CD14-positive monocyte (primary cell): ENCODE data around the gene AFDN. TPM values are rescaled to one million over a fixed set of nuclear protein-coding genes. Genes with fewer than 3 reads are reported as not detected.

Experiments used
- DNase-seq, 3 donors: peaks; one replicate each; pipeline ENCODE4 v3.0.0-alpha.2; 2011 to 2022
- H2AFZ ChIP-seq: 2 replicates; pipeline ENCODE4 v1.6.0; 2012; ENCODE audit warnings: mild to moderate bottlenecking, low read depth, low read length, inconsistent platforms; ENCODE audit not compliant: insufficient read depth, poor library complexity, severe bottlenecking
- H3K27ac ChIP-seq, 2 donors: 1 replicate in 1 of 2; 2 replicates in 1 of 2; pipeline ENCODE4 v1.5.1; 2012 to 2013; ENCODE audit warnings: low read length in 2 of 2, control low read depth in 1 of 2, inconsistent platforms in 1 of 2, low read depth in 1 of 2, mild to moderate bottlenecking in 1 of 2
- H3K27me3 ChIP-seq, 2 donors: one replicate each; pipeline versions ENCODE4 v1.6.0 to v1.6.1; 2011 to 2013; ENCODE audit warnings: low read length in 2 of 2; ENCODE audit not compliant: control insufficient read depth in 2 of 2, insufficient read depth in 2 of 2
- H3K36me3 ChIP-seq, 2 donors: replicated peaks in 1 of 2; 1 replicate in 1 of 2; 2 replicates in 1 of 2; pipeline versions ENCODE4 v1.5.1 to v1.6.1; 2012 to 2013; ENCODE audit warnings: low read length in 2 of 2, control low read depth in 1 of 2, inconsistent platforms in 1 of 2, mild to moderate bottlenecking in 1 of 2; ENCODE audit not compliant: insufficient read depth in 2 of 2, control insufficient read depth in 1 of 2
- H3K4me1 ChIP-seq, 2 donors: 1 replicate in 1 of 2; 2 replicates in 1 of 2; pipeline versions ENCODE4 v1.5.1 to v1.6.1; 2012 to 2013; ENCODE audit warnings: low read length in 2 of 2, control low read depth in 1 of 2, inconsistent platforms in 1 of 2, mild to moderate bottlenecking in 1 of 2, moderate library complexity in 1 of 2; ENCODE audit not compliant: insufficient read depth in 2 of 2, control insufficient read depth in 1 of 2
- H3K4me2 ChIP-seq: replicated peaks from 2 replicates; pipeline ENCODE3; 2012; ENCODE audit warnings: low read length, moderate library complexity, mild to moderate bottlenecking; ENCODE audit not compliant: poor library complexity, severe bottlenecking; ENCODE audit errors: extremely low read depth
- H3K4me3 ChIP-seq, 3 experiments: fragments of 200-600 bp in 1 of 3; sonication (generic) in 1 of 3; replicated peaks in 1 of 3; 1 replicate in 2 of 3; 2 replicates in 1 of 3; pipeline ENCODE4 v1.5.1; 2011 to 2013; ENCODE audit warnings: low read length in 3 of 3, mild to moderate bottlenecking in 3 of 3, control low read depth in 2 of 3, low read depth in 2 of 3, inconsistent platforms in 1 of 3, moderate library complexity in 1 of 3
- H3K79me2 ChIP-seq: 2 replicates; pipeline ENCODE4 v1.6.0; 2012; ENCODE audit warnings: mild to moderate bottlenecking, control low read depth, inconsistent platforms, low read length, moderate library complexity; ENCODE audit not compliant: insufficient read depth
- H3K9ac ChIP-seq: 2 replicates; pipeline ENCODE4 v1.6.0; 2017; ENCODE audit warnings: low read length, mild to moderate bottlenecking; ENCODE audit not compliant: insufficient read depth, poor library complexity, severe bottlenecking
- H3K9me3 ChIP-seq, 2 donors: replicated peaks in 1 of 2; 1 replicate in 1 of 2; 2 replicates in 1 of 2; pipeline versions ENCODE4 v1.5.1 to v1.6.1; 2012 to 2013; ENCODE audit warnings: low read length in 2 of 2, control low read depth in 1 of 2; ENCODE audit not compliant: control insufficient read depth in 1 of 2, insufficient read depth in 1 of 2
- H4K20me1 ChIP-seq: 2 replicates; pipeline ENCODE4 v1.6.0; 2012; ENCODE audit warnings: mild to moderate bottlenecking, low read length, control low read depth, moderate library complexity; ENCODE audit not compliant: insufficient read depth
- H3K27ac Mint-ChIP-seq, 7 donors: one replicate each; pipeline ENCODE4 v1.8.0; 2020; ENCODE audit warnings: mild to moderate bottlenecking in 7 of 7, mixed read lengths in 7 of 7, moderate library complexity in 6 of 7, inconsistent platforms in 2 of 7
- H3K27me3 Mint-ChIP-seq, 3 donors: one replicate each; pipeline ENCODE4 v1.8.0; 2021 to 2022; ENCODE audit warnings: low read depth in 3 of 3, mild to moderate bottlenecking in 3 of 3, mixed read lengths in 3 of 3, moderate library complexity in 3 of 3, inconsistent platforms in 1 of 3
- H3K36me3 Mint-ChIP-seq, 2 donors: one replicate each; pipeline ENCODE4 v1.8.0; 2020; ENCODE audit warnings: mixed read lengths in 2 of 2, inconsistent platforms in 1 of 2, mild to moderate bottlenecking in 1 of 2
- H3K4me1 Mint-ChIP-seq: one replicate; pipeline ENCODE4 v1.8.0; 2020; ENCODE audit warnings: mild to moderate bottlenecking, mixed read lengths
- H3K4me3 Mint-ChIP-seq, 2 donors: one replicate each; pipeline ENCODE4 v1.8.0; 2020; ENCODE audit warnings: mild to moderate bottlenecking in 2 of 2, mixed read lengths in 2 of 2, moderate library complexity in 1 of 2
- H3K9me3 Mint-ChIP-seq, 7 donors: one replicate each; pipeline ENCODE4 v1.8.0; 2020 to 2022; ENCODE audit warnings: mixed read lengths in 7 of 7, mild to moderate bottlenecking in 6 of 7, moderate library complexity in 6 of 7, inconsistent platforms in 2 of 7
- CTCF ChIP-seq: fragments of 200-600 bp; IDR thresholded peaks from one replicate; pipeline ENCODE4 v1.8.0; 2022; ENCODE audit warnings: antibody characterized with exemption, mild to moderate bottlenecking
- WGBS: methylation state at CpG from one replicate; pipeline ENCODE4 v1.1.5; 2013; ENCODE audit warnings: missing lambda C conversion rate; ENCODE audit not compliant: insufficient coverage; 5-methylcytosine and 5-hydroxymethylcytosine counted together
- intact Hi-C, 2 donors: fragments of 100-400 bp; cut with micrococcal nuclease; formaldehyde crosslinking; loops; one replicate each; pipeline versions ENCODE4 v1.15.0 to v1.15.1; 2023
- polyA plus RNA-seq, 3 donors: library from polyadenylated mRNA; depleted of rRNA in 1 of 3; unstranded in 2 of 3; stranded (reverse) in 1 of 3; fragments of 300-500 nt in 2 of 3; fragments of >200 nt in 1 of 3; fragmentation: Illumina TruSeq in 2 of 3; gene quantifications; 1 replicate in 2 of 3; 2 replicates in 1 of 3; pipeline ENCODE4 v1.2.3, GENCODE V29; 2012 to 2021

Gene AFDN
- polyA plus RNA-seq, 3 donors = 0.03 to 1.5 TPM; not detected in 1

- Histone ChIP-seq H2AFZ (no peak overlapping the region), H3K79me2 (no peaks in the 10 kb centered on the region), H3K9ac (no peak overlapping the region), H3K27me3 (no peaks in the 10 kb centered on the region), H3K36me3 (no peaks in the 10 kb centered on the region), H3K4me3 (no peak overlapping the region), H3K9me3 (no peaks in the 10 kb centered on the region), H3K4me2 (no peak overlapping the region), H3K4me1 (no peaks in the 10 kb centered on the region), H4K20me1 (no peaks in the 10 kb centered on the region), H3K27ac (no peak overlapping the region)
- WGBS = 90% methylated on average over 5 of the region's 7 CpGs
- Mint-ChIP-seq H3K9me3 (no peaks in the 10 kb centered on the region), H3K4me3 (no peak overlapping the region), H3K4me1 (peaks cover 2% of the 10 kb centered on the region), H3K36me3 (no peaks in the 10 kb centered on the region), H3K27me3 (peaks cover 0 to 2% (median 0%) of the 10 kb centered on the region in 3 donors), H3K27ac (no peak overlapping the region)
- intact Hi-C loops = no loop called here
- no peak for TF ChIP-seq CTCF
- no peak for DNase-seq
These were observed 107.1 kb downstream of the AFDN start for GRCh38 chr6:167933847-167934246.

GRCh38 chr6:167934426-167934864 is 107.7 kb downstream of the AFDN start:
- no peak overlapping the region for H3K27ac ChIP-seq
- no peaks in the 10 kb centered on the region for H3K9me3 ChIP-seq
- no peak overlapping the region for H3K9ac ChIP-seq
- WGBS = no CpG with 5 or more reads among the region's 7 CpGs
- no peaks in the 10 kb centered on the region for H3K36me3 ChIP-seq
- H3K79me2 ChIP-seq = no peaks in the 10 kb centered on the region
- Mint-ChIP-seq H3K27me3 (peaks cover 0 to 2% (median 0%) of the 10 kb centered on the region in 3 donors), H3K4me3 (no peak overlapping the region), H3K27ac (no peak overlapping the region), H3K36me3 (no peaks in the 10 kb centered on the region), H3K4me1 (peaks cover 2% of the 10 kb centered on the region), H3K9me3 (no peaks in the 10 kb centered on the region)
- H4K20me1 ChIP-seq = no peaks in the 10 kb centered on the region
- H3K4me1 ChIP-seq = no peaks in the 10 kb centered on the region
- intact Hi-C loops = no loop called here
- H3K27me3 ChIP-seq = no peaks in the 10 kb centered on the region
- TF ChIP-seq CTCF = no peak
- no peak overlapping the region for H3K4me2 ChIP-seq
- DNase-seq = no peak
- no peak overlapping the region for H3K4me3 ChIP-seq
- no peak overlapping the region for H2AFZ ChIP-seq
